Activated T-cell treated with anti-CD3 and anti-CD28 coated beads, Interleukin-2, amount 50 U/mL, for 1 hour (primary cell): ENCODE data around the gene DEGS1.
"Not testable (repeated sequence)": the region's sequence is repeated elsewhere in the genome, so short reads cannot be mapped to it uniquely, and the experiment has no call there.

Source experiments
- DNase-seq: peaks from one replicate; pipeline ENCODE4 v3.0.0-alpha.2; 2020

Gene DEGS1

GRCh38 chr1:224182057-224182865 lies 779 bp upstream of the DEGS1 start:
- DNase-seq = peak; percentile 55

GRCh38 chr1:224183591-224184312 lies 712 bp downstream of the DEGS1 start:
- DNase-seq = peak; percentile 74

- no peak for DNase-seq
Observed at GRCh38 chr1:224185208-224185607, 2.2 kb downstream of the DEGS1 start.

GRCh38 chr1:224188286-224188685 lies 5.2 kb downstream of the DEGS1 start:
- no peak for DNase-seq

GRCh38 chr1:224189561-224189960 lies 6.5 kb downstream of the DEGS1 start:
- no peak for DNase-seq

- DNase-seq = no peak
Observed at GRCh38 chr1:224192082-224192788, 9.2 kb downstream of the DEGS1 start.

GRCh38 chr1:224193319-224193966 lies 10.4 kb downstream of the DEGS1 start:
- no peak for DNase-seq

GRCh38 chr1:224196813-224197600 lies 14.0 kb downstream of the DEGS1 start:
- DNase-seq = no peak

GRCh38 chr1:224198572-224198971 lies 15.5 kb downstream of the DEGS1 start:
- no peak for DNase-seq

GRCh38 chr1:224199679-224200078 lies 16.6 kb downstream of the DEGS1 start:
- no peak for DNase-seq

GRCh38 chr1:224201383-224201782 lies 18.3 kb downstream of the DEGS1 start:
- no peak for DNase-seq

GRCh38 chr1:224201853-224202252 lies 18.8 kb downstream of the DEGS1 start:
- no peak for DNase-seq

GRCh38 chr1:224203243-224204016 lies 20.4 kb downstream of the DEGS1 start:
- DNase-seq = no peak

GRCh38 chr1:224205438-224205840 lies 22.4 kb downstream of the DEGS1 start:
- DNase-seq = no peak

GRCh38 chr1:224205931-224206538 lies 23.0 kb downstream of the DEGS1 start:
- not testable (repeated sequence) for DNase-seq

GRCh38 chr1:224211206-224211962 lies 28.3 kb downstream of the DEGS1 start:
- no peak for DNase-seq

- DNase-seq = no peak
Observed at GRCh38 chr1:224212618-224213061, 29.6 kb downstream of the DEGS1 start.

- no peak for DNase-seq
Observed at GRCh38 chr1:224213438-224214119, 30.5 kb downstream of the DEGS1 start.

- no peak for DNase-seq
Observed at GRCh38 chr1:224216382-224216781, 33.3 kb downstream of the DEGS1 start.
